ENCODE measurements around the gene CKAP2L.

DNA sequence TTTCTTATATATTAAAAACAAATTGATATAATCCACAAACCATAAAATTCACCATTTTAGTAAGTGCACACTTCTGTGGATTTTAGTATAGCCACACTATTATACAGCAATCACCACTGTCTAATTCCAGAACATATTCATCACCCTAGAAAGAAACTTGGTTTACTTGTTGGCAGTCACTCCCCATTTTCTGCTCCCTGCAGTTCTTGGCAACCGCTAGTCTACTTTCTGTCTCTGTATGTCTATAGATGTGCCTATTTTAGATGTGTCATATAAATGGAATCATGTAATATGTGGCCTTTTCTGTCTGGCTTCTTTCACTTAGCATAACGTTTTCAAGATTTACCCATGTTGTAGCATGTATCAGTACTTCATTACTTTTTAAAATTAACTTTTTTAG is 5.7 kb downstream of the CKAP2L start:
- TF ChIP-seq, protein P1, sequence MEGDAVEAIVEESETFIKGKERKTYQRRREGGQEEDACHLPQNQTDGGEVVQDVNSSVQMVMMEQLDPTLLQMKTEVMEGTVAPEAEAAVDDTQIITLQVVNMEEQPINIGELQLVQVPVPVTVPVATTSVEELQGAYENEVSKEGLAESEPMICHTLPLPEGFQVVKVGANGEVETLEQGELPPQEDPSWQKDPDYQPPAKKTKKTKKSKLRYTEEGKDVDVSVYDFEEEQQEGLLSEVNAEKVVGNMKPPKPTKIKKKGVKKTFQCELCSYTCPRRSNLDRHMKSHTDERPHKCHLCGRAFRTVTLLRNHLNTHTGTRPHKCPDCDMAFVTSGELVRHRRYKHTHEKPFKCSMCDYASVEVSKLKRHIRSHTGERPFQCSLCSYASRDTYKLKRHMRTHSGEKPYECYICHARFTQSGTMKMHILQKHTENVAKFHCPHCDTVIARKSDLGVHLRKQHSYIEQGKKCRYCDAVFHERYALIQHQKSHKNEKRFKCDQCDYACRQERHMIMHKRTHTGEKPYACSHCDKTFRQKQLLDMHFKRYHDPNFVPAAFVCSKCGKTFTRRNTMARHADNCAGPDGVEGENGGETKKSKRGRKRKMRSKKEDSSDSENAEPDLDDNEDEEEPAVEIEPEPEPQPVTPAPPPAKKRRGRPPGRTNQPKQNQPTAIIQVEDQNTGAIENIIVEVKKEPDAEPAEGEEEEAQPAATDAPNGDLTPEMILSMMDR (conservative IDR thresholded peaks at IDR 0.05; ENCODE audit: low read depth in 2 of 2) = no peak
- no peak for TF ChIP-seq EZH2 (IDR thresholded peaks at IDR 0.05; ENCODE audit: low read depth, unreplicated experiment)
- no peak for TF ChIP-seq EZH2phosphoT487 (IDR thresholded peaks at IDR 0.05; ENCODE audit: unreplicated experiment)
- no peak for TF ChIP-seq POLR2AphosphoS5 (IDR thresholded peaks at IDR 0.05; ENCODE audit: low read depth)
- no peak for TF ChIP-seq ETS1 (IDR thresholded peaks at IDR 0.05)
- TF ChIP-seq CREB1 (CRISPR knock-in tag; IDR thresholded peaks at IDR 0.05; ENCODE audit: low read depth) = no peak
- no peak for TF ChIP-seq REST (IDR thresholded peaks at IDR 0.05; ENCODE audit: unreplicated experiment)

Measured in GM23338 (cell line).